GM19025 (cell line): Measurements from ENCODE around the gene DHRS1.

Source experiments
- ATAC-seq: cut with Tn5 transposase; IDR thresholded peaks from one replicate; pipeline ENCODE4 v1.9.1; 2021; ENCODE audit warnings: mild to moderate bottlenecking, low read depth, moderate library complexity; ENCODE audit not compliant: unreplicated experiment

The DHRS1 gene

GRCh38 chr14:24299255-24300191, at the start of gene DHRS1, which contains the start of gene NOP9:
Gene DHRS1 (minus strand): TSS chr14:24299780. CDS start chr14:24299106, 674 bp downstream.
Gene NOP9 (plus strand): TSS chr14:24299850. CDS start chr14:24299955, 105 bp downstream.
- peak; percentile 61 for ATAC-seq

- no peak for ATAC-seq
Observed at GRCh38 chr14:24348186-24348585, 48.6 kb upstream of the DHRS1 start.

- ATAC-seq = no peak
Observed at GRCh38 chr14:24347134-24347533, 47.6 kb upstream of the DHRS1 start.

GRCh38 chr14:24343795-24344660, 44.4 kb upstream of the DHRS1 start:
- ATAC-seq = no peak

- no peak for ATAC-seq
Observed at GRCh38 chr14:24342889-24343288, 43.3 kb upstream of the DHRS1 start.

- ATAC-seq = no peak
Observed at GRCh38 chr14:24340606-24341005, 41.0 kb upstream of the DHRS1 start.

GRCh38 chr14:24339284-24340151, 39.9 kb upstream of the DHRS1 start, which contains the start of gene RIPK3:
Gene RIPK3 (minus strand): TSS chr14:24339991. CDS start chr14:24339826, 165 bp downstream.
- peak; percentile 84 for ATAC-seq

- no peak for ATAC-seq
Observed at GRCh38 chr14:24338843-24339242, 39.3 kb upstream of the DHRS1 start.

- no peak for ATAC-seq
Observed at GRCh38 chr14:24337824-24338175, 38.2 kb upstream of the DHRS1 start.

- no peak for ATAC-seq
Observed at GRCh38 chr14:24337144-24337823, 37.7 kb upstream of the DHRS1 start.

GRCh38 chr14:24335461-24336171, 36.0 kb upstream of the DHRS1 start:
- no peak for ATAC-seq

- no peak for ATAC-seq
Observed at GRCh38 chr14:24334431-24335291, 35.1 kb upstream of the DHRS1 start, which contains the start of gene ADCY4. Gene ADCY4 (minus strand): TSS chr14:24335071. CDS start chr14:24334652, 419 bp downstream.

GRCh38 chr14:24332268-24332993, 32.9 kb upstream of the DHRS1 start:
- ATAC-seq = peak; percentile 72

- ATAC-seq = no peak
Observed at GRCh38 chr14:24331731-24332267, 32.2 kb upstream of the DHRS1 start.

- ATAC-seq = no peak
Observed at GRCh38 chr14:24330973-24331674, 31.5 kb upstream of the DHRS1 start.

- no peak for ATAC-seq
Observed at GRCh38 chr14:24329736-24330135, 30.2 kb upstream of the DHRS1 start.
